Measurements from ENCODE around the gene FRS3. TPM values are rescaled to one million over a fixed set of nuclear protein-coding genes. Genes with fewer than 3 reads are reported as not detected.
A peak's percentile ranks its signal among the peaks of the same experiment; 100 is the strongest.

Gene FRS3
- polyA plus RNA-seq, 1 donor from 2014 or later, result 2.9 TPM

DNA sequence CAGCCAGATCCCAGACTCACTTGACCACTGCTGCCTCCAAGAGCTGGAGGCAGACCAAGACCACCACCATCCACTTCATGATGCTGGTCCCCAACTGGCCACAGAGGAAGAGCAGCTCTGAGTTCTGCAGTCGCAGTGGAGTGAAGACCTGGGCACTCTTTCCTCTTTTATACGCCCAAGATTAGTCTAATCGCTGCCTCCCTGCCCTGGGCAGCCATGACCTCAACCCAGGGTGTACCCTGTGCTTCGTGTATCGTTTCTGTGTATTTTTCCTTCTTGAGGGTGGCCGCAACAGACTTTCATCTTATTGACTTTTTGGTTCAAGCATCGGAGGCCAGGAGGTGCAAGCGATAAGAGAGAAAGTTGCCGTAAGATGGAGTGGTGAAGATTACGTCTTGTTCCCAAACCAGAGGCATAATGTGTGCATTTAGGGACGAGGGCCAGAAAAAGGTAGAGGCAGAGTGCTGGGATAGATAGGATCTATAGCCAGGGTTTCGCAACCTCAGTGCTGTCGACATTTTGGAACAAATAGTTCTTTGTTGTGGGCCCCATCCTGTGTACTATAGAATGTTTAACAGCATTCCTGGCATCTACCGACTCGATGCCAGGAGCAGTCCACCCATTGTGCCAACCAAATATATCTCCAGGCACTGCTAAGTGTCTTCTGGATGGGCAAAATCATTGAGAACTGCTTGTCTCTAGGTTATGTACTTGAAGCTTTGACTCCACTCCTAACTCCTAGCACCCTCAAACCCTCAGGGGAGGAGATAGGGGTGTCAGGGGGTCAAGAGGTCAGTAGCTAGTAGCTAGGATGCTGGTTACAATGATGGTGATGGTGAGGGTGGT is 32.2 kb downstream of the FRS3 start, which contains the start of gene PGC:
Gene PGC, minus strand, starts transcription at position 142 of the 846 bp plus-strand sequence. Its CDS starts 63 bp downstream, at position 79.
- Mint-ChIP-seq H3K4me3 (no peak within 1 kb of the TSS), H3K27me3 (peaks cover 2% of the 10 kb centered on the region), H3K9me3 (no peaks in the 10 kb centered on the region), H3K4me1 (no peaks in the 10 kb centered on the region), H3K27ac (no peak within 1 kb of the TSS), H3K36me3 (no peaks in the 10 kb centered on the region)

DNA sequence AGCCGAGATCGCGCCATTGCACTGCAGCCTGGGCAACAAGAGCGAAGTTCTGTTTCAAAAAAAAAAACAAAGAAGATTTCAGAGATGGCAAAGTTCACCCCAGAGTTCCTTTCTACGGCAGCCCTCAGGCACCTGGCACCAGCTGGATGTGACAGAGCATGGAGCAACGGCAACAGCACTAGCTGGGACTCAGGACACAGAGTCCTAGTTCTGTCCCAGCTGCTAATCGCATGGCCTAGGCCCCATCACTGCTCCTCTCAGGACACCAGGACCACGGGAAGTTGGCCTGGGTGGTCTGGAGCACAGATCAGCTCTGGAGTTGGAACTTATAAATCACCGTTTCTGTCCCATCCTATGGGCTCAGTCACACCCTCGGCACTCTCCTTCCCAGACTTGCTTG is 33.6 kb downstream of the FRS3 start:
- no peaks in the 10 kb centered on the region for H3K36me3 Mint-ChIP-seq
- H3K27me3 Mint-ChIP-seq, result peaks cover 2% of the 10 kb centered on the region
- H3K9me3 Mint-ChIP-seq, result no peaks in the 10 kb centered on the region
- H3K27ac Mint-ChIP-seq, result no peak overlapping the region
- H3K4me3 Mint-ChIP-seq, result no peak overlapping the region
- peaks cover 0 to 2% (median 2%) of the 10 kb centered on the region in 3 donors for H3K4me1 Mint-ChIP-seq

DNA sequence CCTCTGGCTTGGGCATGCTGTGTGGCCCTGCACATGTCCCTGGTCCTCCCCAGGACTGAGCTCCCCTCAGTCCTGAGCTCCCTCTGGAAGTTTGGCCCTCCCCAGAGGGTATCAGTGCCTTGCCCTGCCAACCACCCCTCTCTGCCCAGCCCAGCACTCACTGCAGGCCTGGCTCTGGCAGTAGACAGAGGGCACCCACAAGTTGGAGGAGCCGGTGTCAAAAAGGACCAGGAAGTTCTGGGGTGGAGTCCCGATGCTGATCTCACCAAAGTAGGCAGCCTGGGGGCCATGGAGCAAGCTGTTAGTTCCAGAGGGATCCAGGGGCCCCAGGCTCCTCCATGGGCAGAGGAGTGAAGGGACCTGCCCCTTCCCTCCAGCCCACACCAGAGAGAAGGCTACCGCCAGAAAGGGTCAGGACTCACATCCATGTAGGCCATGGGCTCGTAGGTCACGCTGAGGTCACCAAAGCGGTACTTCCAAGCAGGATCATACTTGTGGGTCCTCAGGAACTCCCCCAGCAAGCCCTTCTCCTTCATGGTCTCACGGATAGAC is 35.4 kb downstream of the FRS3 start:
- Mint-ChIP-seq H3K4me3 (no peak overlapping the region), H3K36me3 (no peaks in the 10 kb centered on the region), H3K27me3 (no peaks in the 10 kb centered on the region), H3K27ac (no peak overlapping the region), H3K9me3 (no peaks in the 10 kb centered on the region), H3K4me1 (peaks cover 0 to 2% (median 2%) of the 10 kb centered on the region in 3 donors)

DNA sequence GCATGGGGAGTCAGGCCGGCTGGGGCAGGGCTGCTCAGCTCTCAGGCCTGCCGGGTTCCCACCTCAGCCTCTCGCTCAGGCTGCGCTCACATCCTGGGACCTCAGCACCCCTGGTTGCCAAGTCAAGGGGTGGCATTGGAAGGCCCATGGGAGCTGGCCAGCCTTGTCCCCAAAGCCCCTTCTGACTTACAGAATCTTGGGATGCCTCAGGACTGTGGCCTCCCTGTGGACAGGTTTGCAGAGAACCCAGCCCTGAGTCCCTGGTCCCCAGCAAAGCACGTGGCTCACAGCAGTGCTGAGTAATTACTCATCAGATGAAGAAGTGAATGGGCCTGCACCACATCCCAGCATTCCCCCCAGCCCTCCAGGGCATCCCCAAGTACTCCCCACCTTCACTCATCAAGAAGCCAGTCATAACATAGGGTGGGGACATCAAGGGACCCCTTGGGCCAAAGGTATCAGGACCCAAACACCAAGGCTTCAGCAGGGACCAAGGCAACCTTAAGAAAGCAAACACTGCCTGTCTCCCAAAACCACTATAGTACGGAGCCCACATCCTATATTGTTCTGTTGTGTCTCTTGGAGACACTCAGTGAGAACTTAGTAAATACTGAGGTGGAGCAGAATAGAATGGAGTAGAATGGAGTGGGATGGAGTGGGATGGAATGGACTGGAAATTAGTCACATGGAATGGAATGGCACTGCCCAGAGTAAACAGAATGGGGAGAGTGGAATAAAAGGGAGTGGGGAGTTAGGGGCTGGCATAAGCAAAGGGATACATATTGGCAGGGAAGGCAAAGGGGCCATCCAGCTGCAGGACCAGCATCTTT is 36.1 kb downstream of the FRS3 start:
- Mint-ChIP-seq H3K36me3 (no peaks in the 10 kb centered on the region), H3K4me1 (peaks cover 0 to 2% (median 2%) of the 10 kb centered on the region in 3 donors), H3K4me3 (no peak overlapping the region), H3K27me3 (no peaks in the 10 kb centered on the region), H3K27ac (no peak overlapping the region), H3K9me3 (no peaks in the 10 kb centered on the region)

DNA sequence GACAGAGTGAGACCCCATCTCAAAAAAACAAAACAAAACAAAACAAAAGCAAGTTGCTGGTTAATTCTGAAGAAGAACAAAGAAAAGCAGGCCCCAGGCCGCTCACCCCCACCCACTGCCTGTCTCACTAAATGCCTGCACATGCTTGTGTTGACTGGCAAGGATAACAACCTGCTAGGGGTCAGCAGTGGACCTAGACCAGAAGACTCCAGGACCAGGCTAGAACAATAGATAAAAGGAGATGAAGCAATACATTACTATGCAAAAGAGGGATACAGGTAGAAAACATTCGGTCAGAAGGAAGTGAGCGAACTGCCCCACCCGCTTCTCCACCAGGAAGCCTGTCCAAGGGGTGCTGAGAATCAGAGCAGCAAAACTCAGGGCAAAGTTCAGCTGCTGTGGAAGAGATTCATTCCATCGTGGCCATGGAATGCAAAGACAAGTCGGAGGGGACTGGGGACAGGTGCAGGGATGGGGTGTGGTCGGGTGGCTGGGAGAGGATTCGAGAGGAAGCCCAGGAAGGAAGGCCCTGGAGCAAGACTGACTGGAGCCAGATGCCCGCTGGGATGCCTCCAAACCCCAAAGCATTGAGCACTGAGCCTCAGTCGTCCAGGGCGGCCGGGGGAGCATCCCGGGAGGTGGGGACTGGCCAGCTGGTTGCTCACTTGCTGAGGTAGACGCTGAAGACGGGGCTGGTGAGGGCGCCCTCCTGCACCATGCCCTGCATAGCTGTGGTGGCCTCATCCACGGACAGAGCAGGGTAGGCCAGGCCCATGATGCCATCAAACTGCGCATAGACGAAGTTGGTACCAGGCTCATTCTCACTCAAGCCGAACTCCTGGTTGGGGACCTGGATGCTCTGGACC is 37.8 kb downstream of the FRS3 start:
- peaks cover 0 to 2% (median 2%) of the 10 kb centered on the region in 3 donors for H3K4me1 Mint-ChIP-seq
- no peaks in the 10 kb centered on the region for H3K9me3 Mint-ChIP-seq

DNA sequence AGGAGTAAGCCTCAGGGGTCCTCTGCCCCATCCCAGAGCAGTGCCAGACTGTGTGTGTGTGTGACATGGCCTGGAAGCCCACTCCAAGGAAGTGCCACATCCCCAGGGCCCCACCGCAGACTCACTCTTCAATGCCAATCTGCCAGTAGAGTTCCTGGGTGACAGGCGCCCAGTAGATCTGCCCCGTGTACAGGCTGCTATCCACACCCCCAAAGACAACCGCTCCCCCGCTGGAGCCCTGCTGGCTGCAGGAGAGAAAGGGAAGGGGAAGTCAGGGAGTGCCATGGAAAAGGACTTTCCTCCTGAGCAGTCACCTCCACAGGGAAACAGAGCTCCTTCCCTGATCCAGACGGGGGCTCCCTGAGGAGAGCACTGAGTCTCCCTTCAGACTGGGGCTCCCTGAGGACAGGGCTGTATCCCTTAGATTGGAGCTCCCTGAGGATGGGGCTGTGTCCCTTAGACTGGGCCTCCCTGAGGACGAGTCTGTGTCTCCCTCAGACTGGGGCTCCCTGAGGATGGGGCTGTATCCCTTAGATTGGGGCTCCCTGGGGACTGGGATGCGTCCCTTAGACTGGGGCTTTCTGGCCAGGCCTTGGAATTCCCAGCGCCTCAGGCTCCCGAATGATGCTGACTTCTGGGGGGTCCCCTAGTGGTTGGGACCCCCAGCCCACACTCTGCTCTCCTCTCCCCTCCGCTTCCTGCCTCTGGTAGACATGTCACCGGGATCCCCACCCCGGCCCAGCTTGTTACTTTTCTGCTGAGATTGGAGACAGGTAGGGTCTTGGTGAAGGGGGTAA is 39.1 kb downstream of the FRS3 start:
- no peaks in the 10 kb centered on the region for H3K27me3 Mint-ChIP-seq
- no peaks in the 10 kb centered on the region for H3K9me3 Mint-ChIP-seq
- H3K4me3 Mint-ChIP-seq, result no peak overlapping the region

More for the DNA sequence above, 37.8 kb downstream of the FRS3 start:
- H3K4me3 Mint-ChIP-seq, result no peak overlapping the region
- H3K36me3 Mint-ChIP-seq, result no peaks in the 10 kb centered on the region
- H3K27me3 Mint-ChIP-seq, result no peaks in the 10 kb centered on the region
- no peak overlapping the region for H3K27ac Mint-ChIP-seq

DNA sequence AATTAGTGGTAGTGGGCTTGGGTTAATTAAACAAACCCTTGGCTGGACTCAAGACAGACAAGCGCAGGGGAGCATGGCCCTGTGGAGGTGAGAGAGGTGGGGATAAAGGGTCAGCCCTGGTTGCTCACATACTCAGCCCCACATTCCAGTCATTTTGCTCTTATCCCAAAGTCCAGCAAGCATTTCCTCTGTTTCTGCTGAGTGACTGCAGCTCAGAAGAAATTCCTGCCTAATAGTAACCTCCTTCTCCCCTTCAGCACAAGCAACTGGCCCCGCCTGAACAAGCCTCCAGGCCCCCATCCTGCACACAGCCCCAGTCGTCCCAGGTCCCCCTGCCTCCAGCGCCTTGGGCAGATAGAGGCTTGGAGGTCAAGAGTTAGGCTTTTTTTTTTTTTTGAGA is 40.7 kb downstream of the FRS3 start:
- Mint-ChIP-seq H3K36me3 (no peaks in the 10 kb centered on the region), H3K9me3 (no peaks in the 10 kb centered on the region), H3K27ac (peak overlapping the region in 2 of 3 donors; percentile 35 to 68), H3K4me3 (no peak overlapping the region), H3K4me1 (peaks cover 4 to 5% (median 4%) of the 10 kb centered on the region in 3 donors), H3K27me3 (no peaks in the 10 kb centered on the region)

More for the DNA sequence above, 39.1 kb downstream of the FRS3 start:
- Mint-ChIP-seq H3K36me3 (no peaks in the 10 kb centered on the region), H3K27ac (peak overlapping the region in 1 of 3 donors; percentile 82), H3K4me1 (peaks cover 3 to 5% (median 4%) of the 10 kb centered on the region in 3 donors)

DNA sequence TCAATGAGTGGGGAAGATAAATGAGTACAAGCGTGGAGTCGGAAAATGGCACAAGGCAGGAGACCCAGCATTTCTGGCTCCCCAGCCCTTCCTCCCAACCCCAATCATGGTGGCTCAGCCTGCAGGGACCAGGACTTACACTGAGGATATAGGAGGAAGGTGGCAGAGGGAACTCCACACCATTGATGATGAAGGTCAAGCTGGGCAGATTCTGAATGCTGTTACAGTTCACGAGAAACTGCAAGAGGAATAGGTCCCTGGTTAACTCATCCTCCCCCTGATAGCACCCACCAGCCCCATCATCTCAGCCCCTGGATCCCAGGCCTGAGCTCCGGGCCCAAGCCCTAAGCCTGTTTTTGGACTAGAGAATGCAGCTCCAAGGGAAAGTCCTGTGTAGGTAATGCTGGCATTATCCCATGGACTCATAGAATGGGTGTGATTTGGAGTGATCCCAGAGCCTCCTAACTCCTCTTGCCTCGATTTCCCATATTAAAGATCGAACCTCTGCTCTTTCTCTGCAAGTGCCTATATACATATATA is 42.0 kb downstream of the FRS3 start:
- no peaks in the 10 kb centered on the region for H3K36me3 Mint-ChIP-seq

DNA sequence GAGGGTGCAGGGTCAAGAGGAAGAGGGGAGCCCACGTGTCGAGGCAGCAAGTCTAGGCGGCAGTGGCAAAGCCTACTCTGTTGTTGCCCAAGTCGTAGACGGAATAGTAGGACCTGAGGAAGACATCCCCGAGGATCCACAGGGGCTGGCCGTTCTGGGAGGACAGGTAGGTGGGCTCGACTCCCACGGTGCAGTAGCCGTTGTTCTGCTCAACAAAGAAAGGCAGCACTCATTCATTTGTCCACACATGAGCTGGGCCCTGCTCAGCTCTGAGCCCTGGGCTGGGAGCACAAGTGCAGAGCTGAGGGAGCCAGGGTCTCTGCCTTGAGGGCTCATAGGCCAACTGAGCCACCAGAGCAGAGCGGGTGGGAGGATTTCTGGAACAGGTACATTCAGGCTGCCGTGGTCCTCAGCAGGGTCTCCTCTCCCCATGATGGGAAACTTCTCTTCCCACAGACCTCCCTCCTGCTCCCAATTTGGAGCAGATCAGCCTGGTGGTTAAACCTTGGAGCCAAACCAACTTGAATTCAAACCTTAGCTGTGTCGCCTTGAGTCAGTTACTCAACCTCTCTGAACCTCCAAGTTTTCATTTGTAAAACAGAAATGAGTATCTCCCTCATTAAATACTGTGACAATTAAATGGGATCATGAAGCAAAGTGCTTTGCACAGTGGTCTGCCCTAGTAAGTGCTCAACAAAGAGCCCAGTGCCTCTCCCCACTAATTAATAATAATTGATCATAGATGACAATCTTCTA is 42.7 kb downstream of the FRS3 start:
- Mint-ChIP-seq H3K36me3 (no peaks in the 10 kb centered on the region), H3K27ac (peak overlapping the region in 1 of 3 donors; percentile 75), H3K27me3 (no peaks in the 10 kb centered on the region), H3K4me3 (peak overlapping the region in 2 of 4 donors; percentile 41 to 76), H3K9me3 (no peaks in the 10 kb centered on the region), H3K4me1 (peaks cover 4 to 7% (median 6%) of the 10 kb centered on the region in 3 donors)

More for the DNA sequence above, 42.0 kb downstream of the FRS3 start:
- H3K9me3 Mint-ChIP-seq, result no peaks in the 10 kb centered on the region
- H3K27me3 Mint-ChIP-seq, result no peaks in the 10 kb centered on the region
- peaks cover 4 to 5% (median 4%) of the 10 kb centered on the region in 3 donors for H3K4me1 Mint-ChIP-seq
- peak overlapping the region in 1 of 4 donors; percentile 76 for H3K4me3 Mint-ChIP-seq
- peak overlapping the region in 1 of 3 donors; percentile 75 for H3K27ac Mint-ChIP-seq

DNA sequence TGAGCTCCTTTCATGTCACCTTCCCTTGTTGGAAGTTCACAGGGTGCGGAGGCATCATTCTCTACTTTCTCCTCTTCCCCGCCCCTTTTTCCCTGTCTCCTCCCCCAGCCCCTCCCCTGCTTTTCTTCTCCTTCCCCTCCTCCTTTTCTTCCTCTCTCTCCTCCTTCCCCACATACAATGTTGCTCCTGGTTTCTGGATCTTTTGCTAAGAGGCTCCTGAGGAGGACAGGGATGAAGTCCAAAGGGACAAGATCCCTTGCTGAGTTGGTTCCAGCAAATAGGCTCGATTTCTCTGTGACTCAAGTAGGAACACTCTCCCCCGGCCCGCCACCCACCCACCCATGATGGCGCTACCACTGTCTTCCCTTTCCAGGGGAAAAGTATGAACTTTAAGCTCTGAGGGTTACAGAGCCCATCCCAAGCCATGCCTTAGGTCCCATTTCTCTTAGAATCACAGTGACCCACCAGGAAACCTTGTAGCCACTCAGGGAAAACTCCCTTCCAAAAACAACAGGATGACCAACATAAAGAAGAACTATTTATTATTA is 43.4 kb downstream of the FRS3 start:
- H3K36me3 Mint-ChIP-seq, result no peaks in the 10 kb centered on the region
- H3K4me1 Mint-ChIP-seq, result peaks cover 3 to 8% (median 4%) of the 10 kb centered on the region in 3 donors
- peak overlapping the region in 1 of 3 donors; percentile 96 for H3K27ac Mint-ChIP-seq
- peak overlapping the region in 3 of 4 donors; percentile 49 to 91 (median 60) for H3K4me3 Mint-ChIP-seq
- H3K27me3 Mint-ChIP-seq, result no peaks in the 10 kb centered on the region
- H3K9me3 Mint-ChIP-seq, result no peaks in the 10 kb centered on the region

DNA sequence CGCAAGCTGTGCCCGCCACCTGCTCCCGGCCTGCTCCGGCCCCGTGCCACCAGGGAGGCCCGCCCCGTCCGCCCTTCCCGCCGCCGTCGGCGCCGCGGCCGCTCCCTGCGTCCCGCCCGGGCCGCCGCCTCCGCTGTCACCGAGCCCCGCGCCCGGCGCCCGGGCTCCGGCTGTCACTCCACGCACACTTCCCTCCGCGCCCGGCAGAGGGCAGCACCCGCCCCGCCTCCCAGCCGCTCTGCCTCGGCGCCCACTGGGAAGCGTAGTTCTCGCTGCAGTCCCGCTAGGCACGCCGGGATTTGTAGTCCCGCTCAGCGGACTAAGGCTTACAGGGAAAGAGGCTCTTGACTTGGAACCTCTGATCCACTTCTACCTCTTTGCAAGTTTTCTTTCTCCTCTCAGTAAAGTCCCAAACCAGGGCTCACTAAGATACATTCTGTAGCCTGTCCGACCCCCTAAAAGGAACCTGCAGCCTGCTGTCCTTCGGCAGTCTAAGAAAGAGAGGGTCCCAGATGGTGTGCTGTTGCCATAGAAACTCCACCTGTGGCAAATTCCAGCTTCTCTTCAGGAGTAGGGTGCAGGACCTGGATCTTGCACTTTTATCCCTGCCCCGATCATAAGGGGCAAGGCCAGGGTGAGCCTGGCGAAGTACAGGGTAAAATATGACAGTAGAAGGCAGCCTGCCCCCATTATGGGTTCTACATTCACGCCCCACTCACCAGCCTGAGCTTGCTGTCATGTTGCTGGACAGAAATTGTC is 44.1 kb downstream of the FRS3 start, which contains the start of gene TFEB:
Gene TFEB, minus strand, starts transcription at position 182 of the 759 bp plus-strand sequence. CDS start 44,395 bp downstream, outside the sequence.
- peak within 1 kb of the TSS in 2 of 3 donors; percentile 71 to 96 for H3K27ac Mint-ChIP-seq
- H3K4me1 Mint-ChIP-seq, result peaks cover 4 to 11% (median 9%) of the 10 kb centered on the region in 3 donors
- peak within 1 kb of the TSS; percentile 82 to 97 (median 92) for H3K4me3 Mint-ChIP-seq
- peaks cover 2% of the 10 kb centered on the region for H3K36me3 Mint-ChIP-seq
- H3K9me3 Mint-ChIP-seq, result no peaks in the 10 kb centered on the region
- H3K27me3 Mint-ChIP-seq, result no peaks in the 10 kb centered on the region

Data from IgD-negative memory B cell (primary cell).